ENCODE data around the gene PMEPA1.

The PMEPA1 gene

GRCh38 chr20:57601737-57602136 is 108.1 kb downstream of the PMEPA1 start:
- no peak for DNase-seq

- DNase-seq: no peak
Observed at GRCh38 chr20:57601211-57601570, 108.6 kb downstream of the PMEPA1 start.

DNA sequence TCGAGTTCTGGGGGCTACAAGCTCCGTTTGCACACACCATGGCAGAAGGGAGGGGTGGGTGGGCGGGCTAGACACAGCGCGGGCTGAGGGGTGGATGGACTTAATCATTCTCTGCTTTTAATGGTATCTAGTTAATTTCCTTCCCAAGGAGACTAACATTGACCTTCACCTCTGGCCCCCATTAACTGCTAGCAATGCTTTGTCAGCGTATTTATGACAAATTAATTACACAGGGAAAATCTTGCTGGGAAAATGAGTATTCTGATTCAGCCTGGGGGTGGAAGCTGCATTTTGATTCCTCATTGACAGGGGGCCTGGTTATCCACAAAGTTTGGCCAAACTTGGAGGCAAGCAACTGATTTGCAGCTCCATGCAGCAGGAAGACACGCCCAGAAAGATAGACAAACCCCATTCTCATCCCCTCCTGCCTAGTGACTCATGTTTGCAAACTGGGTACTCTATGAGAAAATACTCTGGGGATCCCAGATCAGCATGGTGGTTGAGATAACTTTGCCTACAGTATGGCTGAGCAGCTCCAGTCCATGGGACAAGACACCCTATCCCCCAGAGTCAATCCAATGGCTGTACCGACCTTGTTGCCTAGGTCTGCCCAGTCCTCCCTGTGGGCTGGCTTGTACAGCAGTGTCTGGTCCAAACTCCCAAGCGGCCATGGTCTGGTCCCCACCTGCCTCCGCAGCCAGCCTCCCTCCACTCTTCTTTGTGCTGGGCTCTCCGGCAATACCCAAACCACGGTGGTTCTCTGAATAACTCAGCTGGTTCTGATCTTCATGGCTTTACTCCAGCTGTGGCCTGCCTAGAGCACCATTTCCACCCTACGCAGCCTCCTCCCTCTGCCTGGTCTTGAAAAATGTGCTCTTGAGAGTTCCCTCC is 109.2 kb downstream of the PMEPA1 start:
- DNase-seq: no peak

DNA sequence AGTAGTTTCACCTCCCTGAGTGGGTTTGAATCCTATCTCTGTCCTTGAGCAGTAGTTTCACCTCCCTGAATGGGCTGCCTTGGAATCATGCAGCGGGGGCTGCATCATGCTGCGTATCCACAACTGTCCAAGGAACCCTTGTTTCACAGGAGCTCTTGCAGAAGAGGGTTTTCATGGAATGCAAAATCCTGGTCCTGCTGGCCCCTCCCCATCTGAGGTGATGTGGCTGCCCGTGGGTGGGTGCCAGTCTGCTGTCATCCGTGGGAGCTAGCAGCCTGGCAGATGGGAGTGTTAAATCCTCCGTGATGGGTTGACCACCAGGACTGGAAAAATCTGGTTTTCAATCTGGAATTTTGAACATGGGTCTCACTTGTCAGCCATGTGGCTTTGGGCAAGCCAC is 111.3 kb downstream of the PMEPA1 start:
- no peak for DNase-seq

Measured in CD4-positive, alpha-beta T cell treated with Interleukin-1 beta for 1 hour (primary cell).